ENCODE measurements around the gene TBKBP1. TPM values are rescaled to one million over a fixed set of nuclear protein-coding genes. Genes with fewer than 3 reads are reported as not detected.

Gene TBKBP1
- total RNA-seq, 2 donors from 2014 or later: 14.5 to 22.9 TPM

DNA sequence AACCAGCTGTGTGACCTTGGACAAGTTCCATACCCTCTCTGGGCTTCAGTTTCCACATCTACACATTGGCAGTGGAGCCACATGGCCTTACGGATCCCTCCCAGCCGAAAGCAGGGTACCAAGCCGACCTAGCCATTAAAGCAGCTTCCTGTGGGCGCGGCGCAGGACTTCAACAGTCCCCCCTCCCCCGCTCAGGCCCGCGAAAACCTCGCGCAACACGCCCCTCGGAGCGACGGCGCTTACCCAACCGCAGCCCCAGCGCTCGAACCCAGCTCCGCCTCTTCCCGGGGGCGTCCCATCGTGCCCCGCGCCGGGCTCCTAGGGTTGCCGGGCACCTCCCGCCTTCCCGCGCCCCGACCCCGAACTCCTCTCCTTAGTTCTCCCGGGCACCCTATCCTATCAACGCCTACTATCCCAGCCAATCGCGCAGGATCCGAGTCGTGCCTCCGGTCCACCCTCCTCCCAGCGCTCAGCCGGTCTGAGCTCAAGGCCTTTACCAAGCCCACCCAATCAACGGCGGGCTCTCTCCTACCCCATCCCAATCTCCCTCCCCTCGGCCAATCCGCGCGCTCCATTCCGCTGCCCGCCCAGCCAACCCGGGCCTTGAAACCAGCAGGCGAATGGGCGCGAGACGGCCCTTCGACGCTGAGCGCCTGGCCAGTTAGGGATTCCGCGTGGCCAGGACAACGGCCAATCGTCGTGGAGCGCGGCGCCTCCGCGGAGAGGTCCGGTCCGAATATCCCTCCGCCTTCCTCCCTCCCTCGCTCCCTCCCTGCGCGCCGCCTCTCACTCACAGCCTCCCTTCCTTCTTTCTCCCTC, 44.6 kb upstream of the TBKBP1 start, which contains the start of gene KPNB1:
TSS of gene KPNB1 (plus strand) at position 767 of the 819 bp plus-strand sequence. CDS start 326 bp downstream, outside the sequence.
- Histone ChIP-seq H3K27me3 (ENCODE audit: control insufficient read depth, insufficient read depth, low read length, poor library complexity, severe bottlenecking) (no peaks in the 10 kb centered on the region), H3K4me3 (ENCODE audit: low read length) (peak within 1 kb of the TSS; percentile 99), H3K4me1 (ENCODE audit: control insufficient read depth, insufficient read depth, low read length) (peaks cover 8% of the 10 kb centered on the region), H3K9ac (ENCODE audit: extremely low read depth, low read length, poor library complexity, severe bottlenecking) (peak within 1 kb of the TSS; percentile 79), H3K9me3 (ENCODE audit: control insufficient read depth, low read length) (no peaks in the 10 kb centered on the region), H3K36me3 (ENCODE audit: control insufficient read depth, insufficient read depth, low read length) (peaks cover 31% of the 10 kb centered on the region), H3K27ac (ENCODE audit: low read depth, low read length) (peak within 1 kb of the TSS; percentile 76)
- Mint-ChIP-seq H3K27ac (peak within 1 kb of the TSS; percentile 92), H3K36me3 (ENCODE audit: low read depth) (peaks cover 31% of the 10 kb centered on the region), H3K27me3 (ENCODE audit: insufficient read depth) (no peaks in the 10 kb centered on the region), H3K4me1 (peaks cover 24% of the 10 kb centered on the region), H3K9me3 (no peaks in the 10 kb centered on the region), H3K4me3 (peak within 1 kb of the TSS; percentile 88)
- DNase-seq: peak; percentile 100
- WGBS, 2 experiments (ENCODE audit: insufficient coverage in 1 of 2, insufficient read length in 1 of 2): 0% methylated on average over 38 to 74 of the region's 74 CpGs
- TF ChIP-seq, protein P1, sequence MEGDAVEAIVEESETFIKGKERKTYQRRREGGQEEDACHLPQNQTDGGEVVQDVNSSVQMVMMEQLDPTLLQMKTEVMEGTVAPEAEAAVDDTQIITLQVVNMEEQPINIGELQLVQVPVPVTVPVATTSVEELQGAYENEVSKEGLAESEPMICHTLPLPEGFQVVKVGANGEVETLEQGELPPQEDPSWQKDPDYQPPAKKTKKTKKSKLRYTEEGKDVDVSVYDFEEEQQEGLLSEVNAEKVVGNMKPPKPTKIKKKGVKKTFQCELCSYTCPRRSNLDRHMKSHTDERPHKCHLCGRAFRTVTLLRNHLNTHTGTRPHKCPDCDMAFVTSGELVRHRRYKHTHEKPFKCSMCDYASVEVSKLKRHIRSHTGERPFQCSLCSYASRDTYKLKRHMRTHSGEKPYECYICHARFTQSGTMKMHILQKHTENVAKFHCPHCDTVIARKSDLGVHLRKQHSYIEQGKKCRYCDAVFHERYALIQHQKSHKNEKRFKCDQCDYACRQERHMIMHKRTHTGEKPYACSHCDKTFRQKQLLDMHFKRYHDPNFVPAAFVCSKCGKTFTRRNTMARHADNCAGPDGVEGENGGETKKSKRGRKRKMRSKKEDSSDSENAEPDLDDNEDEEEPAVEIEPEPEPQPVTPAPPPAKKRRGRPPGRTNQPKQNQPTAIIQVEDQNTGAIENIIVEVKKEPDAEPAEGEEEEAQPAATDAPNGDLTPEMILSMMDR (conservative IDR thresholded peaks at IDR 0.05): no peak

DNA sequence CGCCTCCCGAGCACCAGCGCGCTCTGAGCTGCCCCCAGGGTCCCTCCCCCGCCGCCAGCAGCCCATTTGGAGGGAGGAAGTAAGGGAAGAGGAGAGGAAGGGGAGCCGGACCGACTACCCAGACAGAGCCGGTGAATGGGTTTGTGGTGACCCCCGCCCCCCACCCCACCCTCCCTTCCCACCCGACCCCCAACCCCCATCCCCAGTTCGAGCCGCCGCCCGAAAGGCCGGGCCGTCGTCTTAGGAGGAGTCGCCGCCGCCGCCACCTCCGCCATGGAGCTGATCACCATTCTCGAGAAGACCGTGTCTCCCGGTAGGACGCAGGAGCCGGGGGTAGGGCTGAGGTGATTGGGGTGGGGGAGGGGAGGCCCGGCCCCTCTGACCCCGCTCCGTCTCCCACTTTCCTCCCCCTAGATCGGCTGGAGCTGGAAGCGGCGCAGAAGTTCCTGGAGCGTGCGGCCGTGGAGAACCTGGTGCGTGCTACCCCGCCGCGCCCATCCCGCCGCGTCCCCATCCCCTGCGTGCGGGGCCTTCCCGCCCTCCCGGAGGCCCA, 43.9 kb upstream of the TBKBP1 start:
- H3K36me3 ChIP-seq (ENCODE audit: control insufficient read depth, insufficient read depth, low read length): peaks cover 38% of the 10 kb centered on the region
- peak overlapping the region; percentile 59 for H3K4me3 ChIP-seq (ENCODE audit: low read length)
- H3K27ac Mint-ChIP-seq: peak overlapping the region; percentile 87
- H3K9ac ChIP-seq (ENCODE audit: extremely low read depth, low read length, poor library complexity, severe bottlenecking): no peak overlapping the region
- peaks cover 24% of the 10 kb centered on the region for H3K4me1 Mint-ChIP-seq
- H3K4me3 Mint-ChIP-seq: peak overlapping the region; percentile 88
- 1% methylated on average over 25 of the region's 48 CpGs; no CpG with 5 or more reads in 1 of the 2 experiments for WGBS, 2 experiments (ENCODE audit: insufficient coverage in 1 of 2, insufficient read length in 1 of 2)
- peaks cover 8% of the 10 kb centered on the region for H3K4me1 ChIP-seq (ENCODE audit: control insufficient read depth, insufficient read depth, low read length)
- H3K9me3 ChIP-seq (ENCODE audit: control insufficient read depth, low read length): no peaks in the 10 kb centered on the region
- H3K36me3 Mint-ChIP-seq (ENCODE audit: low read depth): peaks cover 38% of the 10 kb centered on the region
- H3K27me3 Mint-ChIP-seq (ENCODE audit: insufficient read depth): no peaks in the 10 kb centered on the region
- H3K27me3 ChIP-seq (ENCODE audit: control insufficient read depth, insufficient read depth, low read length, poor library complexity, severe bottlenecking): no peaks in the 10 kb centered on the region
- H3K9me3 Mint-ChIP-seq: no peaks in the 10 kb centered on the region
- H3K27ac ChIP-seq (ENCODE audit: low read depth, low read length): peak overlapping the region; percentile 49
- DNase-seq: no peak
- TF ChIP-seq, protein P1 (conservative IDR thresholded peaks at IDR 0.05): no peak

DNA sequence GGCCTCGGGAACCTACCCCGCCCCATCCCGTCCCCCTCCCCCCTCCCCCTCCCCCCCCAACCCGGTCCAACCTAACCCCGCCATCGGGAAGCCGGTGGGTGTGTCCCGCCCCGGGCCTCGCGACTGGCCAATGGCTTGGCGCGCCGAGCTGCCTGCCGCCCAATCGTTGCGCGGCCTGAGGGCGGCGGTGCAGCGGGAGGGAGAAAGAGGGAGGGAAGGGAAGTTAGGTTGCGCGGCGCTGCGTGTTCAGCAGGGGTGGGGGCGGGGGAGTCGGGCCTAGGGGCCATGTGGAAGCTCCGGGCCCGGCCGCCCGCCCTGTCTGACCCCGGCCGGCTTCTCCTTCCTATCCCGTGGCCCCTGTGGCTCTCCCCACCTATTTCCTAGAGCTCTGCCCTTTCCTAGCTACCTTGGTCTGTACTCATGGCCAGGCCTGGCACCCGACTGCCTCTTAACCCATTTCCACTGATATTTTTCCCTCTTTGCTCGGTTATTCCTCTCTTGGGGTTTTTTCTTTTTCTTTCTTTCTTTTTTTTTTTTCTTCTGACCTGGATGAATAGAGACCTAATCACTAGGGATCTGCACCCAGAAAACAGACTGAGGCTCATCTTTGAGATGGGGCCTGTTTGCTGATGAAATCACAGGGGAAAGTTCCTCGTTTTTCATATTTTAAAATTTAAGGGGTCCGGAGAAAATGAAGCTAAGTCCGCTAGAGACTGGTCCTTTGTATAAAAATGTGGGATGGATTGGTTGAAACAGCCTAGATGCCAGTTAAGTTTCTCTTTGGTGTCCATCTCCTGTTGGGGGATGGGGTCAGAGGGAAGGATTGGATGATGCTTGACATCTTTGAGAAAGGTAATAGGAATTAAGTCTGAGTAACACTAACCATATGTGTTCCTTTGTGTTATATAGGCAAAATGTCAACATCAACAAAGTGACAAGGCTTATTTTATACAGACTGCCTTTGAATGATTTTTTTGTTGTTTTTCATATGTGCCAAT, 43.1 kb upstream of the TBKBP1 start:
- H3K36me3 Mint-ChIP-seq (ENCODE audit: low read depth): peaks cover 46% of the 10 kb centered on the region
- Histone ChIP-seq H3K36me3 (ENCODE audit: control insufficient read depth, insufficient read depth, low read length) (peaks cover 46% of the 10 kb centered on the region), H3K9me3 (ENCODE audit: control insufficient read depth, low read length) (no peaks in the 10 kb centered on the region), H3K27ac (ENCODE audit: low read depth, low read length) (peak overlapping the region; percentile 26), H3K4me1 (ENCODE audit: control insufficient read depth, insufficient read depth, low read length) (peaks cover 8% of the 10 kb centered on the region), H3K4me3 (ENCODE audit: low read length) (peak overlapping the region; percentile 99), H3K27me3 (ENCODE audit: control insufficient read depth, insufficient read depth, low read length, poor library complexity, severe bottlenecking) (no peaks in the 10 kb centered on the region), H3K9ac (ENCODE audit: extremely low read depth, low read length, poor library complexity, severe bottlenecking) (peak overlapping the region; percentile 79)
- 0 to 1% methylated on average over 10 to 33 of the region's 39 CpGs for WGBS, 2 experiments (ENCODE audit: insufficient coverage in 1 of 2, insufficient read length in 1 of 2)
- no peaks in the 10 kb centered on the region for H3K27me3 Mint-ChIP-seq (ENCODE audit: insufficient read depth)
- H3K27ac Mint-ChIP-seq: peak overlapping the region; percentile 92
- peak; percentile 100 for DNase-seq
- TF ChIP-seq, protein P1 (conservative IDR thresholded peaks at IDR 0.05): no peak
- H3K9me3 Mint-ChIP-seq: no peaks in the 10 kb centered on the region
- H3K4me3 Mint-ChIP-seq: peak overlapping the region; percentile 88
- H3K4me1 Mint-ChIP-seq: peaks cover 24% of the 10 kb centered on the region

Data from endodermal cell (in vitro differentiated cells).